HG03571 (cell line): ENCODE results near the gene TOM1L2.

ENCODE experiments used
- ATAC-seq: cut with Tn5 transposase; IDR thresholded peaks from one replicate; pipeline ENCODE4 v1.9.1; 2021; ENCODE audit not compliant: unreplicated experiment

The TOM1L2 gene

GRCh38 chr17:17851103-17852002, 120.8 kb downstream of the TOM1L2 start:
- no peak for ATAC-seq

GRCh38 chr17:17849845-17850373, 122.3 kb downstream of the TOM1L2 start:
- no peak for ATAC-seq

GRCh38 chr17:17849147-17849820, 122.9 kb downstream of the TOM1L2 start:
- ATAC-seq: no peak

- ATAC-seq: no peak
Measured at GRCh38 chr17:17848311-17849082, 123.7 kb downstream of the TOM1L2 start.

GRCh38 chr17:17847726-17848125, 124.5 kb downstream of the TOM1L2 start:
- ATAC-seq: no peak

GRCh38 chr17:17847118-17847689, 125.0 kb downstream of the TOM1L2 start:
- no peak for ATAC-seq

GRCh38 chr17:17846645-17847044, 125.6 kb downstream of the TOM1L2 start:
- ATAC-seq: no peak

GRCh38 chr17:17846003-17846402, 126.2 kb downstream of the TOM1L2 start:
- no peak for ATAC-seq

- ATAC-seq: no peak
Measured at GRCh38 chr17:17845046-17845775, 127.0 kb downstream of the TOM1L2 start.

- ATAC-seq: no peak
Measured at GRCh38 chr17:17844500-17844899, 127.7 kb downstream of the TOM1L2 start.

GRCh38 chr17:17844079-17844478, 128.1 kb downstream of the TOM1L2 start:
- ATAC-seq: no peak

- ATAC-seq: no peak
Measured at GRCh38 chr17:17843096-17843495, 129.1 kb downstream of the TOM1L2 start.

- ATAC-seq: no peak
Measured at GRCh38 chr17:17842111-17842876, 129.9 kb downstream of the TOM1L2 start.

- ATAC-seq: no peak
Measured at GRCh38 chr17:17841601-17842025, 130.6 kb downstream of the TOM1L2 start.

GRCh38 chr17:17840751-17841591, 131.2 kb downstream of the TOM1L2 start:
- no peak for ATAC-seq

- peak; percentile 49 for ATAC-seq
Measured at GRCh38 chr17:17839791-17840707, 132.2 kb downstream of the TOM1L2 start.
